ENCODE measurements around the gene MAGEB1. TPM values are rescaled to one million over a fixed set of nuclear protein-coding genes. Genes with fewer than 3 reads are reported as not detected.

The MAGEB1 gene
- total RNA-seq, 2 donors from 2014 or later: 0.18 to 0.33 TPM

DNA sequence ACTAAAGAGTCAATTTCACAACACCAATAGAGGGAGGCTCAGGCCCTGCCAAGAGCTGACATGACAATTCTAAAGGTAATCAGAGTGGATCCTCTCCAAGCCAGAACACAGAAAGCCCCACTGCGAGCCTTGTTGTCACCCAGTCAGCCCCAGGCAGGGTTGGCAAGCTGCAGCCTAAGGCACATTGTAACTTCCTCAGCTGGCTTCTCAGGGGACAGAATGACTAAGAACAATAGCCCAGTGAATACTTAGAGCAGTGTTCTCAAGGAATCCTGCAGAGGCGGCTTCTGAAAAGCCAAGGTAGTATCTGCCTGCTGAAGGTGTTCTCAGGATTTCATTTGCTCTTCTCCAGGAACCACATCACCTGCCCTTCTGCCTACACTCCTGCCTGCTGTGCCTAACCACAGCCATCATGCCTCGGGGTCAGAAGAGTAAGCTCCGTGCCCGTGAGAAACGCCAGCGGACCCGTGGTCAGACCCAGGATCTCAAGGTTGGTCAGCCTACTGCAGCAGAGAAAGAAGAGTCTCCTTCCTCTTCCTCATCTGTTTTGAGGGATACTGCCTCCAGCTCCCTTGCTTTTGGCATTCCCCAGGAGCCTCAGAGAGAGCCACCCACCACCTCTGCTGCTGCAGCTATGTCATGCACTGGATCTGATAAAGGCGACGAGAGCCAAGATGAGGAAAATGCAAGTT is 5.1 kb upstream of the MAGEB1 start, which contains the start of gene MAGEB4:
TSS of gene MAGEB4 (plus strand) at position 277 of the 692 bp plus-strand sequence. CDS start at position 413, 136 bp downstream.
- 93% methylated on average over 10 of the region's 10 CpGs; no CpG with 5 or more reads in 1 of the 2 experiments for WGBS, 2 experiments (ENCODE audit: insufficient coverage in 1 of 2, insufficient read length in 1 of 2)
- TF ChIP-seq, protein P1, sequence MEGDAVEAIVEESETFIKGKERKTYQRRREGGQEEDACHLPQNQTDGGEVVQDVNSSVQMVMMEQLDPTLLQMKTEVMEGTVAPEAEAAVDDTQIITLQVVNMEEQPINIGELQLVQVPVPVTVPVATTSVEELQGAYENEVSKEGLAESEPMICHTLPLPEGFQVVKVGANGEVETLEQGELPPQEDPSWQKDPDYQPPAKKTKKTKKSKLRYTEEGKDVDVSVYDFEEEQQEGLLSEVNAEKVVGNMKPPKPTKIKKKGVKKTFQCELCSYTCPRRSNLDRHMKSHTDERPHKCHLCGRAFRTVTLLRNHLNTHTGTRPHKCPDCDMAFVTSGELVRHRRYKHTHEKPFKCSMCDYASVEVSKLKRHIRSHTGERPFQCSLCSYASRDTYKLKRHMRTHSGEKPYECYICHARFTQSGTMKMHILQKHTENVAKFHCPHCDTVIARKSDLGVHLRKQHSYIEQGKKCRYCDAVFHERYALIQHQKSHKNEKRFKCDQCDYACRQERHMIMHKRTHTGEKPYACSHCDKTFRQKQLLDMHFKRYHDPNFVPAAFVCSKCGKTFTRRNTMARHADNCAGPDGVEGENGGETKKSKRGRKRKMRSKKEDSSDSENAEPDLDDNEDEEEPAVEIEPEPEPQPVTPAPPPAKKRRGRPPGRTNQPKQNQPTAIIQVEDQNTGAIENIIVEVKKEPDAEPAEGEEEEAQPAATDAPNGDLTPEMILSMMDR (conservative IDR thresholded peaks at IDR 0.05): no peak
- Histone ChIP-seq H3K4me3 (ENCODE audit: low read length) (no peak within 1 kb of the TSS), H3K9ac (ENCODE audit: extremely low read depth, low read length, poor library complexity, severe bottlenecking) (no peak within 1 kb of the TSS), H3K27me3 (ENCODE audit: control insufficient read depth, insufficient read depth, low read length, poor library complexity, severe bottlenecking) (no peaks in the 10 kb centered on the region), H3K9me3 (ENCODE audit: control insufficient read depth, low read length) (no peaks in the 10 kb centered on the region), H3K4me1 (ENCODE audit: control insufficient read depth, insufficient read depth, low read length) (no peaks in the 10 kb centered on the region), H3K36me3 (ENCODE audit: control insufficient read depth, insufficient read depth, low read length) (no peaks in the 10 kb centered on the region), H3K27ac (ENCODE audit: low read depth, low read length) (no peak within 1 kb of the TSS)
- H3K27me3 Mint-ChIP-seq (ENCODE audit: insufficient read depth): peaks cover 11% of the 10 kb centered on the region
- peaks cover 2% of the 10 kb centered on the region for H3K9me3 Mint-ChIP-seq
- H3K4me3 Mint-ChIP-seq: no peak within 1 kb of the TSS
- no peaks in the 10 kb centered on the region for H3K36me3 Mint-ChIP-seq (ENCODE audit: low read depth)
- no peak within 1 kb of the TSS for H3K27ac Mint-ChIP-seq
- DNase-seq: peak; percentile 43
- peaks cover 36% of the 10 kb centered on the region for H3K4me1 Mint-ChIP-seq

DNA sequence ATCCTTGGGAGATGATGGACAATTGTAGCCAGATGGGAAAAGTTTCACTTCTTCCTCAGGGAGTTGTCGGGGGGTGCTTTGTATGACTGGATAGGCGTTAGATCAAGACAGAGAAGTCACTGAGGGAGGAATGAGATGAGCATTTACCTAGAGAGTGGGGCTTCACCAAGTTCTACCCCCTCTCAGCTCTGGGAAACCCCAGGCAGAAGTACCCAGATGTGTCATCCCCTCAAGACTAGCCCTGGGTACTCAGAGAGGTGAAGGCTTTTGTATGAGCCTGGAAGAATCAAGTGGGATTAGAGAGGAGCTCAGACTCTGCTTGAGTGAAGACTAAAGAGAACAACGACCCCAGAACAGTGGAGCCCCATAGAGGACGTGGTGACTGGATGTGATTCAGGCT is 1.9 kb downstream of the MAGEB1 start:
- DNase-seq: no peak
- H3K36me3 Mint-ChIP-seq (ENCODE audit: low read depth): no peaks in the 10 kb centered on the region
- H3K27me3 Mint-ChIP-seq (ENCODE audit: insufficient read depth): peaks cover 24% of the 10 kb centered on the region
- H3K4me3 Mint-ChIP-seq: no peak overlapping the region
- peaks cover 27% of the 10 kb centered on the region for H3K4me1 Mint-ChIP-seq
- Histone ChIP-seq H3K27me3 (ENCODE audit: control insufficient read depth, insufficient read depth, low read length, poor library complexity, severe bottlenecking) (no peaks in the 10 kb centered on the region), H3K27ac (ENCODE audit: low read depth, low read length) (no peak overlapping the region), H3K4me3 (ENCODE audit: low read length) (no peak overlapping the region), H3K4me1 (ENCODE audit: control insufficient read depth, insufficient read depth, low read length) (no peaks in the 10 kb centered on the region), H3K9me3 (ENCODE audit: control insufficient read depth, low read length) (no peaks in the 10 kb centered on the region), H3K36me3 (ENCODE audit: control insufficient read depth, insufficient read depth, low read length) (no peaks in the 10 kb centered on the region), H3K9ac (ENCODE audit: extremely low read depth, low read length, poor library complexity, severe bottlenecking) (no peak overlapping the region)
- WGBS, 2 experiments (ENCODE audit: insufficient coverage in 1 of 2, insufficient read length in 1 of 2): 91% methylated on average over 4 of the region's 4 CpGs; no CpG with 5 or more reads in 1 of the 2 experiments
- TF ChIP-seq, protein P1 (conservative IDR thresholded peaks at IDR 0.05): no peak
- H3K9me3 Mint-ChIP-seq: peaks cover 5% of the 10 kb centered on the region
- no peak overlapping the region for H3K27ac Mint-ChIP-seq

DNA sequence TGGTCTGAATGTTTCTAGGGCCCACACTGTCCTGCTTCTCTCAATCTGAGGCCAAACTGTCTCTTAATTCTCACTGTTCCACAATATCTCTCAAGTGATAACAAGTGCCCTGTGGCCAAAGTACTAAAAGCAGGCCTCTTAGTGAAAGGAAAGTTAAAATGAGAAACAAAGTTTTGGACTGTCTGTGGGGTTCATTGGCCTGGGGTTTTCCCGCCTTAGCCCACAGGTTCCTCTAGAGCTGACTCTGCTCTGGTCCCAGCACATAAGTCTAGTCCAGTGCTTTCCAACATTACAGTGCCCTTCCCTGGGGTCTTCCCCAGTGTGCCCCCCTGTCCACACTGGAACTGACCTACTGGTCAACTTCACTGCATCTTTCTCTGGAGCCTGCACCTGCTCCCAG is 6.3 kb downstream of the MAGEB1 start:
- 90% methylated on average over 1 of the region's 1 CpG; no CpG with 5 or more reads in 1 of the 2 experiments for WGBS, 2 experiments (ENCODE audit: insufficient coverage in 1 of 2, insufficient read length in 1 of 2)
- peaks cover 10% of the 10 kb centered on the region for H3K36me3 Mint-ChIP-seq (ENCODE audit: low read depth)
- TF ChIP-seq, protein P1 (conservative IDR thresholded peaks at IDR 0.05): no peak
- no peak overlapping the region for H3K4me3 Mint-ChIP-seq
- Histone ChIP-seq H3K4me1 (ENCODE audit: control insufficient read depth, insufficient read depth, low read length) (no peaks in the 10 kb centered on the region), H3K27me3 (ENCODE audit: control insufficient read depth, insufficient read depth, low read length, poor library complexity, severe bottlenecking) (no peaks in the 10 kb centered on the region), H3K9me3 (ENCODE audit: control insufficient read depth, low read length) (peaks cover 25% of the 10 kb centered on the region), H3K27ac (ENCODE audit: low read depth, low read length) (no peak overlapping the region), H3K9ac (ENCODE audit: extremely low read depth, low read length, poor library complexity, severe bottlenecking) (no peak overlapping the region), H3K4me3 (ENCODE audit: low read length) (no peak overlapping the region), H3K36me3 (ENCODE audit: control insufficient read depth, insufficient read depth, low read length) (no peaks in the 10 kb centered on the region)
- H3K27me3 Mint-ChIP-seq (ENCODE audit: insufficient read depth): peaks cover 16% of the 10 kb centered on the region
- H3K4me1 Mint-ChIP-seq: peaks cover 8% of the 10 kb centered on the region
- DNase-seq: no peak
- H3K9me3 Mint-ChIP-seq: peaks cover 42% of the 10 kb centered on the region
- H3K27ac Mint-ChIP-seq: no peak overlapping the region

Measured in endodermal cell (in vitro differentiated cells).